Measurements from ENCODE around the gene GTSE1. TPM values are rescaled to one million over a fixed set of nuclear protein-coding genes. Genes with fewer than 3 reads are reported as not detected.

The GTSE1 gene
- total and polyA plus RNA-seq, 2 donors (not counting 1 experiment from before 2014, with no cell fraction given) = 2.0 to 3.6 TPM

DNA sequence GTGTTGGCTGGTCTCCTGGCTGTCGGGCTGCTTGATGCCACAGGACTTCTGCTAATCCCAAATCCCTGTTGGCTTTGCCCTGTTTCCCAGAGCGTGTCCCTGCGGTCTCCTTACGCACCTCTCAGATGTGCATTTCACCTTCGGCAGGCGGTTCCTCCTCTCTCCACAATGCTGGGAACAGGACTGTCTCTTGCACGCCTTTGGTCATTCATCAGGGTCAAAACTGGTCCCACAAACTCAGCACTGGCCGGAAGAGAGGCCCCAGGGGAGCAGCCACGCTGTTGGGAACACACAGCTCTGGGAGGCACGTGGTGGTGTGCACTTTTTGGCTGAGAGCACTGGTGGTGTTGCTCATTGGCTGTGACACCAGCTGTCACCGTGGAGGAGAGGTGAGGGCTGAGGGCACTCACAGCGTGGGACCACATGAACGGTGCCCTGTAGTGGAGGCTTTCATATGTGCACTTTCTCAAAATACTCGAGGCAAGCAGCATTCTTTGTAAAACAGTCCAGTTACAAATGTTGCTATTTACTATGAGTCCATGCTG lies 23.6 kb downstream of the GTSE1 start:
- DNase-seq (ENCODE audit: low read depth in 2 of 2) = no peak
- Histone ChIP-seq H3K4me1 (ENCODE audit: control insufficient read depth, extremely low read depth, insufficient read depth, low read length) (no peaks in the 10 kb centered on the region), H2AFZ (ENCODE audit: low read length) (no peak overlapping the region), H3K4me2 (ENCODE audit: extremely low read depth, insufficient read depth, low read length) (no peak overlapping the region), H3K9ac (ENCODE audit: insufficient read depth, low read length) (no peak overlapping the region), H3K27ac (ENCODE audit: insufficient read depth, low read length) (no peak overlapping the region), H4K20me1 (ENCODE audit: control insufficient read depth, extremely low read depth, insufficient read depth, low read length) (no peaks in the 10 kb centered on the region), H3K4me3 (replicated peaks in 1 of 4; ENCODE audit: control extremely low read depth in 1 of 4, insufficient read depth in 1 of 4, low read depth in 3 of 4, low read length in 4 of 4) (no peak overlapping the region), H3K36me3 (ENCODE audit: control insufficient read depth, insufficient read depth, low read length) (peaks cover 18% of the 10 kb centered on the region), H3K79me2 (ENCODE audit: control insufficient read depth, insufficient read depth, low read length) (peaks cover 8% of the 10 kb centered on the region), H3K27me3 (ENCODE audit: control insufficient read depth, insufficient read depth, low read length) (no peaks in the 10 kb centered on the region), H3K9me3 (ENCODE audit: control insufficient read depth, insufficient read depth, low read depth, low read length) (no peaks in the 10 kb centered on the region)
- TF ChIP-seq, protein P1, sequence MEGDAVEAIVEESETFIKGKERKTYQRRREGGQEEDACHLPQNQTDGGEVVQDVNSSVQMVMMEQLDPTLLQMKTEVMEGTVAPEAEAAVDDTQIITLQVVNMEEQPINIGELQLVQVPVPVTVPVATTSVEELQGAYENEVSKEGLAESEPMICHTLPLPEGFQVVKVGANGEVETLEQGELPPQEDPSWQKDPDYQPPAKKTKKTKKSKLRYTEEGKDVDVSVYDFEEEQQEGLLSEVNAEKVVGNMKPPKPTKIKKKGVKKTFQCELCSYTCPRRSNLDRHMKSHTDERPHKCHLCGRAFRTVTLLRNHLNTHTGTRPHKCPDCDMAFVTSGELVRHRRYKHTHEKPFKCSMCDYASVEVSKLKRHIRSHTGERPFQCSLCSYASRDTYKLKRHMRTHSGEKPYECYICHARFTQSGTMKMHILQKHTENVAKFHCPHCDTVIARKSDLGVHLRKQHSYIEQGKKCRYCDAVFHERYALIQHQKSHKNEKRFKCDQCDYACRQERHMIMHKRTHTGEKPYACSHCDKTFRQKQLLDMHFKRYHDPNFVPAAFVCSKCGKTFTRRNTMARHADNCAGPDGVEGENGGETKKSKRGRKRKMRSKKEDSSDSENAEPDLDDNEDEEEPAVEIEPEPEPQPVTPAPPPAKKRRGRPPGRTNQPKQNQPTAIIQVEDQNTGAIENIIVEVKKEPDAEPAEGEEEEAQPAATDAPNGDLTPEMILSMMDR (conservative IDR thresholded peaks at IDR 0.05 in 1 of 2, IDR thresholded peaks at IDR 0.05 in 1 of 2; ENCODE audit: low read depth in 1 of 2, low read length in 2 of 2) = no peak
- TF ChIP-seq EZH2 (IDR thresholded peaks at IDR 0.05; ENCODE audit: low read length, missing control alignments) = no peak

DNA sequence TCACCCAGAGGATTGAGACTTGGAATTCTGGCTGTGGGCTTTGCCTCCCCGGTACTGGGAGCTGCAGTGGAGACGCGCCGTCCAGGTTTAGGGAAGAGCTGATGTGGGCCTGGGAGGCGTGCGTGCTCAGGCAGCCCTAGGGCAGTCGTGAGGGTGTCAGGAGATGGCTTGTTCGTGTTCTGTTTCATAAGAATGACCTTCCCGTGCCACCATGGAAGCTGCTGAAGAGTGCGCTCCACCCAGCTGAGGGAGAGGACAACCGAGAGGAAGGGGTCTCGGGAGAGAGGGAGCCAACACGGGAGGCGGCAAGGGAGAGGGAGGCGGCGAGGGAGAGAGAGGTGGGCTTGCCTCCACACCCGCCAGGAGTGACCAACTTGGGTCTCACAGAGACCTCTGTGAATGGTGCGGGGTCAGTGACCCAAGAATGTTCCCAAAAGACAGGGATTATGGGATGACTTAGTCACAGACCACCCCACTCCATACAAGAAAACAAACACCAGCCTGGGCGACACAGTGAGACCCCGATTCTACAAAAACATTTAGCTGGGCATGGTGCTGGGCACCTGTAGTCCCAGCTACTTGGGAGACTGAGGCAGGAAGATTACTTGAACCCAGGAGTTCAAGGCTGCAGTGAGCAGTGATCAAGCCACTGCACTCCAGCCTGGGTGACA lies 24.2 kb downstream of the GTSE1 start:
- no peaks in the 10 kb centered on the region for H3K27me3 ChIP-seq (ENCODE audit: control insufficient read depth, insufficient read depth, low read length)
- DNase-seq (ENCODE audit: low read depth in 2 of 2) = no peak
- peaks cover 16% of the 10 kb centered on the region for H3K36me3 ChIP-seq (ENCODE audit: control insufficient read depth, insufficient read depth, low read length)
- H3K9me3 ChIP-seq (ENCODE audit: control insufficient read depth, insufficient read depth, low read depth, low read length) = no peaks in the 10 kb centered on the region
- H3K9ac ChIP-seq (ENCODE audit: insufficient read depth, low read length) = no peak overlapping the region
- H3K79me2 ChIP-seq (ENCODE audit: control insufficient read depth, insufficient read depth, low read length) = peaks cover 8% of the 10 kb centered on the region
- no peak overlapping the region for H2AFZ ChIP-seq (ENCODE audit: low read length)
- H3K4me1 ChIP-seq (ENCODE audit: control insufficient read depth, extremely low read depth, insufficient read depth, low read length) = no peaks in the 10 kb centered on the region
- H3K4me3 ChIP-seq (replicated peaks in 1 of 4; ENCODE audit: control extremely low read depth in 1 of 4, insufficient read depth in 1 of 4, low read depth in 3 of 4, low read length in 4 of 4) = no peak overlapping the region
- no peak overlapping the region for H3K27ac ChIP-seq (ENCODE audit: insufficient read depth, low read length)
- H4K20me1 ChIP-seq (ENCODE audit: control insufficient read depth, extremely low read depth, insufficient read depth, low read length) = no peaks in the 10 kb centered on the region
- no peak overlapping the region for H3K4me2 ChIP-seq (ENCODE audit: extremely low read depth, insufficient read depth, low read length)
- TF ChIP-seq EZH2 (IDR thresholded peaks at IDR 0.05; ENCODE audit: low read length, missing control alignments) = no peak
- TF ChIP-seq, protein P1 (conservative IDR thresholded peaks at IDR 0.05 in 1 of 2, IDR thresholded peaks at IDR 0.05 in 1 of 2; ENCODE audit: low read depth in 1 of 2, low read length in 2 of 2) = no peak

DNA sequence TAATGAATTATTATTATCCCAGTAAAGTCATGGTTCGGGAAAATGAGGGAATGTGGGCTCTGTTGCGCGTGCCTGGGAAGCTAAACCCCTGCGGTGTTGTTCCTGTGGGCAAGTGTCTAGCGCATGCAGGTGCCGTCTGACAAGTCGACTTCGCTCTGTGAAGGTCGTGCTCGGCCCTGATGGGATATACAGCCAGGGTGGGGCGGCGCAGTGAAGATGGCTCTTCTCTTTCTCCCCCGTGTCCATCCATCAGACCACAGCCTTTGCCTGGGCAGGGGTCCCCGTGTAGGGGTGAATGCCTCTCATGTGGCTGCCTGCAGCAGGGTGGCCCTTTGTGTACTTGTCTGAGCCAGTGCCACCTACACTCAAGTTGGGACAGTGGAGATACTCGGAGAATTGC lies 26.0 kb downstream of the GTSE1 start:
- Histone ChIP-seq H4K20me1 (ENCODE audit: control insufficient read depth, extremely low read depth, insufficient read depth, low read length) (no peaks in the 10 kb centered on the region), H3K27me3 (ENCODE audit: control insufficient read depth, insufficient read depth, low read length) (no peaks in the 10 kb centered on the region), H3K4me2 (ENCODE audit: extremely low read depth, insufficient read depth, low read length) (no peak overlapping the region), H3K9ac (ENCODE audit: insufficient read depth, low read length) (no peak overlapping the region), H2AFZ (ENCODE audit: low read length) (no peak overlapping the region), H3K4me1 (ENCODE audit: control insufficient read depth, extremely low read depth, insufficient read depth, low read length) (no peaks in the 10 kb centered on the region), H3K36me3 (ENCODE audit: control insufficient read depth, insufficient read depth, low read length) (peaks cover 18% of the 10 kb centered on the region), H3K27ac (ENCODE audit: insufficient read depth, low read length) (no peak overlapping the region), H3K79me2 (ENCODE audit: control insufficient read depth, insufficient read depth, low read length) (peaks cover 6% of the 10 kb centered on the region), H3K9me3 (ENCODE audit: control insufficient read depth, insufficient read depth, low read depth, low read length) (no peaks in the 10 kb centered on the region), H3K4me3 (replicated peaks in 1 of 4; ENCODE audit: control extremely low read depth in 1 of 4, insufficient read depth in 1 of 4, low read depth in 3 of 4, low read length in 4 of 4) (no peak overlapping the region)
- no peak for DNase-seq (ENCODE audit: low read depth in 2 of 2)
- no peak for TF ChIP-seq EZH2 (IDR thresholded peaks at IDR 0.05; ENCODE audit: low read length, missing control alignments)
- TF ChIP-seq, protein P1 (conservative IDR thresholded peaks at IDR 0.05 in 1 of 2, IDR thresholded peaks at IDR 0.05 in 1 of 2; ENCODE audit: low read depth in 1 of 2, low read length in 2 of 2) = no peak

All from fibroblast of lung (primary cell).